Gastrocnemius medialis (tissue), 4 donors: ENCODE measurements around the gene DGKH.

Experiments
- POLR2A ChIP-seq, 2 donors: fragments of 450-650 bp; IDR thresholded peaks; one replicate each; pipeline ENCODE4 v1.6.1; 2017; ENCODE audit warnings: antibody characterized with exemption in 2 of 2, mild to moderate bottlenecking in 2 of 2, moderate library complexity in 2 of 2
- TF ChIP-seq, protein P1 (sequence below), 5 experiments: fragments of 450-650 bp in 3 of 5; fragments of 200-600 bp in 2 of 5; sonication (generic) in 2 of 5; IDR thresholded peaks in 4 of 5; conservative IDR thresholded peaks in 1 of 5; 1 replicate in 4 of 5; 2 replicates in 1 of 5; pipeline ENCODE4 v1.5.1; 2016 to 2019; ENCODE audit warnings: antibody characterized with exemption in 5 of 5, mild to moderate bottlenecking in 3 of 5, moderate library complexity in 3 of 5

DNA sequence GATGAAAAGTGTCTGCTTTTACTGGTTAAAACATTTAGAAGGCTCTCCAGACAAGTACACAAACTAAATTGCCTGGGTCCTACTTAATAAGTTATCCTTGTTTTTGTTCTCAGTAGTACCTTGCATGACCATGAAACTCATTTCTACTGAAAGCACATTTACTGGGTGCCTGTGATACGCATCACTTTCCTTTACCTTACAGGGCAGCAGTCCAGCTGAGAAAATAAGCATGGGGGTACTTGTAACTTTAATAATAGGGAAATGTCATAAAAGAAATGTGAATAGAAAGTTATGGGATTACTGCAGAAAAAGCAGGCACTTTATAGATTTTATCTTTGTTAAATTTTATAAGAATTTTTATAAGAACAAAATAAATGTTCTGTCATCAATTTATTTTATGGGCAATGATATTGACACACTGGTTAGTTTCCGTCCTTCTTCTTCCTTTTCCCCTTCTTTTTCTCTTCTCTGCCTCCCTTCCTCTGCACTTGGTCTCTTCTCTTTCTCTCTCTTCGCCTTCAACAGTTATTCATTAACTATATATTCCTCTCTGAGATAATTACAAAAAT, 116.2 kb downstream of the DGKH start:
- TF ChIP-seq POLR2A (IDR thresholded peaks at IDR 0.05), result no peak
- TF ChIP-seq, protein P1, sequence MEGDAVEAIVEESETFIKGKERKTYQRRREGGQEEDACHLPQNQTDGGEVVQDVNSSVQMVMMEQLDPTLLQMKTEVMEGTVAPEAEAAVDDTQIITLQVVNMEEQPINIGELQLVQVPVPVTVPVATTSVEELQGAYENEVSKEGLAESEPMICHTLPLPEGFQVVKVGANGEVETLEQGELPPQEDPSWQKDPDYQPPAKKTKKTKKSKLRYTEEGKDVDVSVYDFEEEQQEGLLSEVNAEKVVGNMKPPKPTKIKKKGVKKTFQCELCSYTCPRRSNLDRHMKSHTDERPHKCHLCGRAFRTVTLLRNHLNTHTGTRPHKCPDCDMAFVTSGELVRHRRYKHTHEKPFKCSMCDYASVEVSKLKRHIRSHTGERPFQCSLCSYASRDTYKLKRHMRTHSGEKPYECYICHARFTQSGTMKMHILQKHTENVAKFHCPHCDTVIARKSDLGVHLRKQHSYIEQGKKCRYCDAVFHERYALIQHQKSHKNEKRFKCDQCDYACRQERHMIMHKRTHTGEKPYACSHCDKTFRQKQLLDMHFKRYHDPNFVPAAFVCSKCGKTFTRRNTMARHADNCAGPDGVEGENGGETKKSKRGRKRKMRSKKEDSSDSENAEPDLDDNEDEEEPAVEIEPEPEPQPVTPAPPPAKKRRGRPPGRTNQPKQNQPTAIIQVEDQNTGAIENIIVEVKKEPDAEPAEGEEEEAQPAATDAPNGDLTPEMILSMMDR (IDR thresholded peaks at IDR 0.05 in 4 of 5, conservative IDR thresholded peaks at IDR 0.05 in 1 of 5), result no peak
